ENCODE results near the gene PDCD10.
A peak's percentile ranks its signal among the peaks of the same experiment; 100 is the strongest.

PDCD10 gene

GRCh38 chr3:167671878-167672427 is 62.7 kb downstream of the PDCD10 start:
- DNase-seq: no peak

- DNase-seq: no peak
Measured at GRCh38 chr3:167669699-167670098, 65.0 kb downstream of the PDCD10 start.

GRCh38 chr3:167668651-167669050 is 66.0 kb downstream of the PDCD10 start:
- no peak for DNase-seq

GRCh38 chr3:167666563-167666962 is 68.1 kb downstream of the PDCD10 start:
- DNase-seq: peak; percentile 1

- DNase-seq: no peak
Measured at GRCh38 chr3:167662919-167663400, 71.7 kb downstream of the PDCD10 start.

GRCh38 chr3:167657684-167658225 is 76.9 kb downstream of the PDCD10 start:
- DNase-seq: no peak

- no peak for DNase-seq
Measured at GRCh38 chr3:167656821-167657220, 77.9 kb downstream of the PDCD10 start.

- peak; percentile 13 for DNase-seq
Measured at GRCh38 chr3:167653760-167654159, 80.9 kb downstream of the PDCD10 start, which contains the start of gene WDR49. WDR49 (minus strand) TSS chr3:167653942; CDS start chr3:167653425, 517 bp downstream.

- DNase-seq: no peak
Measured at GRCh38 chr3:167653155-167653554, 81.5 kb downstream of the PDCD10 start.

- DNase-seq: no peak
Measured at GRCh38 chr3:167651826-167652225, 82.9 kb downstream of the PDCD10 start.

- DNase-seq: no peak
Measured at GRCh38 chr3:167650459-167650858, 84.2 kb downstream of the PDCD10 start.

- DNase-seq: no peak
Measured at GRCh38 chr3:167649746-167650145, 84.9 kb downstream of the PDCD10 start.

GRCh38 chr3:167644611-167645010 is 90.1 kb downstream of the PDCD10 start:
- DNase-seq: no peak

All from RPMI8226 (cell line).